HG03571 (cell line): ENCODE data around the gene CCDC141.

Experiments
- ATAC-seq: cut with Tn5 transposase; IDR thresholded peaks from one replicate; pipeline ENCODE4 v1.9.1; 2021; ENCODE audit not compliant: unreplicated experiment

Gene CCDC141

DNA sequence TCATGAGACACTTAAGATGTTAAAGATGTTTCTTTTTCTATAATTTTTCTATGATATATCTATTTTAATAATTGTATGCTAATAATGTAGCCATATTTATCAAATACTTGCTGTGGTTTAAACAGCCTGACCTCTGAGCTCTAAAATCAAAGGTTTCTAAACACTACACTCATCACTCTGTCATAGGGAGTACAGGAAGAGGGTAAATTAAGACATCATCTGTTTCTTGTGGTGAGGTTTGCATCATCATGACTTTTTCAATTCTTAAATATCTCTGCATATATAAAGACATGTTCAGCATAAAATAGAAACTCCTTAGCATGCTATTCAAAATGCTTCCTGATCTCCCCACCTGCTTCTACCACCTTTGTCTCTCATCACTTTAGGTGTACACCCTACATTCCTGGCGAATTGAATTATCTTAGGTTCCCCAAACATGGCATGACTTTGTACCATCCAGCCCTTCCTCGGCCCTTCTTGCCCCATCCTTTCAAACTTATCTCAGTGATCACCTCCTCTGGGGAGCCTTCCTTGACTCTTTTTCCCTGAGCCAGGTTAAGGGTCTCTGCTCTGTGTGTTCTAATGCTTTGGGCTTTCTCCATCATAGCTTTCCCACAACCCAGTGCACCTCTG lies 137.4 kb downstream of the CCDC141 start:
- ATAC-seq, result no peak

DNA sequence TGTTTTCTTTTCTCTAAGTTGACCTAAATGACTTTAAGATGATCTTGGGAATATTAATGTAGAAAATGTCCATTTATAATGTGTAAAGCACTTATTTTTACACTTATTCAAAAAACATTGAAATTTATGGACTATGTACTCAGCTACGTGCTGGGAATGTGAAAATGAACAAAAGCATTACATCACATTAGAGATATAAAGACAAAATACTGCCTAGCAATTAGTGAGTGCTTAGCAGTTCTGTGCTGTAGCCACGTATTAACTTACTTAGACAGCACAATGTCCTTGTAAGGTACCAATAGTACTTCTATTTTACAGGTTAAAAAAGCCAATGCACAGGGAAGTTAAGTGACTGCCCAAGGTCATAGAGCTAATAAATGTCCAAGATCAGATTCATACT lies 138.9 kb downstream of the CCDC141 start:
- no peak for ATAC-seq

DNA sequence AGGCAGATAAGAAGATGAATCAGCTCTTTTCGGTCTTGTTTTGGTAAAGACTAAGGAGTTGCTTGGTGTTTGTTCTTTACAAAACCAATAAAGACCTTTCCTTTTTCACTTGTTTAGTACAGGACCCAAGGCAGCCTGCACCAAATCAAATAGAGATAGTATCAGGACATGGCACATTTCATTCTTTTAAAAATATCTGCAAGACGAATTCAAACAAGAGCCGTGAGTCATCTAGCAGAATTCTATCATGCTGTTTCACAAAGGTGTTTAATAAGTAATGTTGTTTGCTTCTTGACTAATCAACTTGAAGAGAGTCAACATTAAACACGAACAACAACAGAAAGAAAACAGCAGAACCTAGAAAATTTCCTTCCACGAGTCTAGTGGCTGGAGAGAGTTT lies 139.9 kb downstream of the CCDC141 start:
- ATAC-seq, result no peak

DNA sequence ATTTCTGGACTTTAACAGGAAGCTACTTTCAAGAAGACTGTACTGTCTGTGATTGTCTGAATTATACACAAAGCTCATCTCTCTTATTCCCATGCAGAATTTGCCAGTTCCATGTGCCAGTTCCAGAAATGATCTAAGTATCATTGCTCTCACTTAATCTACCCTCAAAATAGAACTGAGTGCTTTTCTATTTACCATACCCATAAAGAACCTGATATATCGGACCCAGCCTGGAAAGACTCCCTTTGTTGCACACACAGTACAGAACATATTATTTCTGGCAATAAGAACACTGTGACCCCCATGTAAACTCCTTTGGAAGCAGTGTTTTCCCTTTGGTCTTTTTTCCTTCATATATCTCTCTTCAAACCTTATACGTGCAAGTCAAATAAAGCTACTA lies 140.4 kb downstream of the CCDC141 start:
- no peak for ATAC-seq

DNA sequence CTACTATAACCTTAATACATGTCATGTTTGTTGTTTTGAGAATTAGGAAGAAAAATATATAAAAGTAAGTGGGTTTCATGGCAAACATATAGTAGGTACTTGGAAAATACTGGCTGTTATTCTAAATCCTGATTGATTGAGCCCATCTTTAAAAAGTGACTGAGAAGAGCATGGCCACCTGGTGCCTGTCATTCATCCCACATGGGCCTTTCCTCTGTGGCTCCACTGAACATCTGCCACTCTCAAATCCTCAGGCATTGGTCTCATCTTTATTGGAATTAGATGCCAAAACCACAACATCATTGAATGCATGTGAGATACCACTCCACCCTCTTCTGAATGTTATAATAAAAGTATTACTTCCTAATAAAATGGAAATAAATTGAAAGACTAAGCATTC lies 141.1 kb downstream of the CCDC141 start:
- ATAC-seq, result no peak

DNA sequence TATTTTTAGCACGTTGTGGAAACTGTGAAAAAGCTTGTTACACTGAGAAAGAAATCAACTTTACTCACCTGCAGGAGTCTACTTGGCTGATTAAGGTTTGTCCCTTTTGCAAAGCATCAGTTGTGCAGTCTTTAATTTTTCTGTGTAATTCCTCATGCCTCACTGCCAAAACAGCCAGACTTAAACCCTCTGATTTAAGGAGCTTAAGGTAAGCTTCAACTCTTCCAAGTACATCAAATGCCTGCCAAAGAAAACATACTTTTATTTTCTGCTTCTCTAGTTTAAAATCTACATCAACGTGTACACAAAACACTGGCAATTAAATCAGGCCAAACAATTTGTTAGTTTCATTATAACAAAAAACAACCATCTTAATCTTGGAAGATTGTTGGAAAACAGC lies 144.7 kb downstream of the CCDC141 start:
- ATAC-seq, result no peak

DNA sequence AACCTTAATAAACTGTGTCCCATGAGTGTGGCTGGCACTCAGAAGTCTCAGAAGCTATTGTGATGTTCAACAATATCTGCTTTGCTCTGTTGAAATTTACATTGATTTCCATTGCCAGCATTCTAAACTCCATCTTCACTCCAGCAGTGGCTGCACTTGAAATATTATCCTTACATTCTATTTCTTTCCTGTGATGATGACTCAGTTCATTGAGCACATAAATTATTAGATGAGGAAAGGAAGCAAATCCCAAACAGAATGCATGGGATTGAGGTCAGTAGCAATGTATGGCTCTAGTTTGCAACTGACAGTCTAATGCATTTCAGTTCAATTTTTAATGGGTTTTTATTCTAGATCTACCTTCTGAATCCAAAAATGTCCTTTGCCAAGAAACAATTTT lies 150.3 kb downstream of the CCDC141 start:
- ATAC-seq, result no peak

DNA sequence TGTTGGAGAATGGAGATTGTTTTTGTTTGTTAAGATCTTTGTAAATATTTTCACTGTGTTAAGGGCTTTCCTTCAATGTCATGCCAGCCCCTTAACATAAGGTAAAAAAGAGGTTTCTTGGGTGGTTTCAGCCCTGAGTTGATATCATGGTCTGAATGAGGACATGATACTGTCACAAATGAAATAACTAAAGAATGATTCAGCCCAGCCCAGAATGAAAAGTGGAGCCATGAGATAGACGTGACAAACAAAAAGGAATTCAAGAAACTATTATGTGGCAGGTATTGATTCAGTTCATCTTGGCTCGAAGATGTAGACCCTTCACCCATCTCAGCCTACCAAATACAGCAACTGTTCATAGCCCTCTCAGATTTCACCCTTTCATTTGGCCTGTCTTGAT lies 154.1 kb downstream of the CCDC141 start:
- ATAC-seq, result no peak

DNA sequence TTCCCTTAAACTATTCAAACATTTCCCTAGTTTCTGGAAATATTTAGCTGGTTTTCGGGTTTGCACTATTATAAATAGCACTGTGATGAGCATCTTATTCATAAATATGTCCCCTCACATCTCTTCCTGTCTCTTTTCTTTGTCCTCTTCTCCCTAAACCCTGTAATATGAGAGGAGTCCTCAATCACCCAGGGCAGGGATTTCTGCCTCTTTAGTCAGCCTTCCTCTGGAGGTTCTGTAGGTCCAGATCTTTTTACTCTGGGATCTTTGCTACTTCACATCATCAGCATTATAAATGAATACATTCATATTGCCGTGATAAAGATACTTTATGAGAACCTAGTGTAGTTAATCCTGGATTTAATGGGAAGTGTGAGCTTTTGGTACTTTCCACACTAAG lies 154.8 kb downstream of the CCDC141 start:
- ATAC-seq, result no peak

DNA sequence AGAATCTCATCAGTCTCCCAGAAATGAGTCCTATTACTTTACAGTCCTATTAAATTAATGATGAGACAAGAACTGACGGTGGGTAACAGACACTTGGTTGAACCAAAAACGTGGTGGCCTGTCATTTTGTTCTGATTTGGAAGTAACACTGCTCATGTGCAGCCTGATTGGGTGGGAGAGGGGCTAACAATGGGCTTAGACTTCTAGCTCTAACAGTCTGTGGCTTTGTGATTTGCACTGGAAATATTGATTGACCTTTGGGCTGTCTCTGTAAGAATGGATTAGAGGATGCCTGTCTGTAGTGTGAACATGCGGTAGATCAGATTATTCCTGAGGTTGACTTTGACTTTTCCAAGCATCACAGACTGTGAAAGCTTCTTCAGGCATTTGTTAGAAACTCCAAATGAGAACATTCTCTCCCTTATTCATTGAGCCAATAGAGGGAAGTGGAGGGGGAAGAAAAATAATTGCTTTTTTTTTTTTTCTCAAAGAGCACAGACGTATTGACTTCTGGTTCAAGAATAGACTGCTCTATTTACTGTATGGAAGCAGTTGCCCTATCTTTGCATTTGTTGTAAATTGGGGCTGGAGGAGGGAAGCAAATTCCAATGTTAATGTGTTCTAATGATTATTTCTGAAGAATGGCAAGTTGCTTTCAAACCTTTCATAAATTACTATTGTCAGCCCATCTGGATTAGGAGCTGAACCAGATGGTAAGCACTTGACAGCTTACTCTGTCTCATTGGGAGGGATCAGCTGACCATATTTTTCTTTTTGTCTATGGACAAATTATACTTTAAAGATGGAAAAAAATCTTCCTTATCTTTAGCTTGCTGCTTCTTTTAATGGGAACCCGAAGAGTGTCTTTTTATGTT lies 156.9 kb downstream of the CCDC141 start:
- ATAC-seq, result no peak

DNA sequence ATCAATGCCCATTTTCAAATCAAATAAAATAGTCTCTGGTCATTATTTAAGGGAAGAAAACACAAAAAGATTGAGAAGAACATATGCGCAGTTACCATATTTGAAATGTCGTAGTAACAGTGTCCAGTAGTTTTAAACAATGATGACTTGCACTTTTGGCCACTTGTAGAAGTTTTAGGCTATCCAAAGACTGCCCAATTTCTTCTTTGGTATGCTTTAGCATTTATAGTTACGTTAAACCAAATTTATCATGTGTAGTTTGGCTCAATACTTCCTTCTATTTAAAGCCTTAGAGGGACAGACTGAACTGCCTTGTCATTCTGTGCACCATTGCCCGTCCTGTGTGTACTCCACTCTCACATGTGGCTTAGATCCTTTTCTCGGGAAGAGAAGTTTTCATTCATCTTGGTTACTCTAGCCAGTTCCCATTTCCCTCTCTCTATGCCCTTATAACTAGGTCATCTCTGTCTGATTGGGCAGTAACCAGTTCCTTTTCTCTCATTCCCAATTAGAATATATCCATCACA lies 157.9 kb downstream of the CCDC141 start:
- ATAC-seq, result no peak

DNA sequence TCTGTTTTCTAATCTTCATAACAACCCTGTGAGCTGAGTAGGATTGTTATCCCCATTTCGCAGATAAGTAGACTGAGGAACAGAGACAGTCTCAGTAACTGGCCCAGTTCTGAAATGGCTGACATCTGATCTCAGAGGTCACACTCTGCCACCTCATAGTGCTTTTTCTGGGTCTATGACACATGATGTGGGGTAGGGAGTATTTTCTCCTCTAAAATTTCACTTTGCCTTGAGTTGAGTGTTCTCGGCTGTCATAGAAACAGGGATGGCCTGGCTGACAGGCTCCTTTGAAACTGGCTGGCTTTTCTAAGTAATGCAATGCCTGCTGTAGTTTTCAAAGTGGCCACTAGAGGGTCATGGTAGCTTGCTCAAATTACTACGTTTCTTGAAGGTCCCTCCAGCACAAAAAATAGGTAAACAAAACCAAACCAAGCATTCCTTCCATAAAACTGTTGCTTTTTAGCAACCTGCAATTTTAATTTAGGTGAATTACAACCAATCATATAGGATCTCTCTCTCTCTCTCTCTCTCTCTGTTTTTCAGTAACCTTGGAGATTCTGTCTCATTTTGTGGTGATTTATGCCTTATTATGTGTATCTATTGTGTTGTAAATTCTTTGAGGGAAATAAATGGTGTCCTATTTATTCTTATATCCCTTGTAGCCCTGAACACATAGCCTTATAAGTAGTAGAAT lies 158.5 kb downstream of the CCDC141 start:
- peak; percentile 68 for ATAC-seq

DNA sequence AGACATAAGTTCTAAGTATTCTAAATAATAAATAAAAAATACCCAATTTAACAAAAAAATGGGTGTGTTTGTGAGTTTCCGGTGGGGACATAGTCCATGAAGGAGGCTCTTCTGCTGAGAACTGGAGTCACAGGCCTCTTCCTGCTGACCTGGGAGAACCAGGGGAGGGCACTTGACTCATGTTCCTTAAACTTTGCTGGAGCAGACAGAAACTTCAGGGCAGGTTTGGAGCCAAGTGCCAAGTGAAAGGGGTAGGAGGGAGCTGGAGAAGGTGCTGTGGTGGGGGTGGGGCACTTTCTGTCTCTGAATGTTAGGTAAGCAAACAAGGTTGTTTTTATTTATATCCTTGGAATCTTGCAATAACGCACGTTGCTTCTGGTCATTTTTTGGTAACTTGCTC lies 163.9 kb downstream of the CCDC141 start:
- no peak for ATAC-seq

DNA sequence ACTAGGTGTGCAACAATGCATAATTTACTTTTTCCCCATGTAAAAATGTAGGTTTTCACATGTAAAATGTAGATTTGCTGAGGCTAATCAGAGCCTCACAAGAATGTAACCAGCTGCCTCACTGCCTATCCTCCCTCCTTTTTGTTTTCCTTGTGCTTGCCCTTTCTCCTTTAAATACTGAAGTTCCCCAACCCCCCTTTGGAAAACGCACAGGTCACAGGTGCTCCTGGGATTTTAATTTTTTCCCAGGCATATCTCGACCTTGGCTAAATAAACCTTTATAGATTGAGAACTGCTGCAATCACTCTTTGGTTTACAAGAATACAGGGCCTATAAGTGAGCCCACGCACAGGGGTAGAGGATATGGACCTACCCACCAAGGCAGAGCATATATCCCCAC lies 165.5 kb downstream of the CCDC141 start:
- no peak for ATAC-seq

DNA sequence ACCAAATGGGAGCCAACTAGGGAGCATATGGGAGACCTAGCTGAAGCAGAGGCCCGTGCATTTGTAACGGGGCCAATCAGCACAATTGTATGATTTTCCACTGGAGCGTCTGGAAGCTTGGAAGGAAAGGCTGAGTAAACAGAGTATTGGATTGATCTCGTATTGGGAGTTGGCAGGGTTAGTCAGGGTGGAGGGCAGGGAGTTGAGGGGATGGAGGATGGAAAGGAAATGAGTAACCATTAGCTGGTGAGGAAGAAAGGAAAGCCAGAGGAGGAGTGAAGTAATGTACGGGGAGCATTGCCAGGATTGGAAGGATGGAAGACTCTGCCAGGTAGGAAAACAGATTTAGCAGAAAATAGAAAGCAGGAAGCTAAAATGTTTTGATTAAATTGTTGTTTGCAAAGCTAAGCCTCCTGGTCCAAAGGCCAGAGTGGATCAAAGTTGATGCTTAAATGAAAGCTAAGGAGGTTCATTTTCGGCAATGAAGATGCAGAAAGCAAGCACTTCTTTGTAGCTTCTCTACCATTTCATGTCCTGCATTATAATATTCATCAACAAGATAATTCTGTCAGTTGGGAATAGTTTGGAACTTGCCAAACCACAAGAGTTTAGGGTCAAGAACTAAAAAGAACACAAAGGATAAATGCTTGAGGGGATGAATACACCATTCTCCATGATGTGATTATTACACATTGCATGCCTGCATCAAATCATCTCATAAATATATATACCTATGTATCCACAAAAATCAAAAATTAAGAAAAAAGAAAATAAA lies 167.1 kb downstream of the CCDC141 start:
- no peak for ATAC-seq

DNA sequence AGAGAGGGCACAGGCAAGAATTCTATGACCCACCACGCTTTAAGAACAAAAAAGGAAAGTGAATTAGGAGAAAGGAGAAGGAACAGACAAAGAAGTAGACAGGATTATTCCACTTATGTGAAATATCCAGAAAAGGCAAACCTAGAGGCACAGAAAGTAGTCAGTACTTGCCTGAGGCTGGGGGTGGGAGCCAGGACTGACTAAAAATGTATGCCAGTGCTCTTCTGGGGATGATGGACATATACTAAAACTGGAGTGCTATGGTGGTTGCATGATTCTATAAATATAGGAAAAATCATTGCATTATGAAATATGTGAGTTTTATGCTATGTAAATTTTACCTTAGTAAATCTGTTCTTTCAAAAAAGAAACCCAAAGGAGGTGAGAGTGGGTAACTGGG lies 168.9 kb downstream of the CCDC141 start:
- ATAC-seq, result no peak

DNA sequence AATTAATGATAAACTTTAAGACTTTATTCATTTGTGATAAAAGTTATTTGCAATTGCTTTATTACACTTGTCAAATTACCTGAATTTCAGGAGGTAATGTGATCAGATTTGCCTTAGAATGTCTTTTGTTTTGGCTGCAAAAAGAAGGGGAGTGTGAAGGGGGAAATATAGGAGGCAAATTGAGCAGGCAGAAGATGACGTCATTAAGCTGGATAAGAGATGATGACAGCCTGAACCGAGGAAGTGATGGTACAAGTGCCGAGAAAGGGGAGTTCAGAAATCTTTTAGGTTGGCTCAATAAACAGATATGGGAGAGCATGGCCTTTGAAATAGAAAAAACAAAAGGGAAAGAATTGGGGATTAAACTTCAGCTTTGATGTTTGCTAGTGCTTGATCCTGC lies 169.7 kb downstream of the CCDC141 start:
- ATAC-seq, result no peak

DNA sequence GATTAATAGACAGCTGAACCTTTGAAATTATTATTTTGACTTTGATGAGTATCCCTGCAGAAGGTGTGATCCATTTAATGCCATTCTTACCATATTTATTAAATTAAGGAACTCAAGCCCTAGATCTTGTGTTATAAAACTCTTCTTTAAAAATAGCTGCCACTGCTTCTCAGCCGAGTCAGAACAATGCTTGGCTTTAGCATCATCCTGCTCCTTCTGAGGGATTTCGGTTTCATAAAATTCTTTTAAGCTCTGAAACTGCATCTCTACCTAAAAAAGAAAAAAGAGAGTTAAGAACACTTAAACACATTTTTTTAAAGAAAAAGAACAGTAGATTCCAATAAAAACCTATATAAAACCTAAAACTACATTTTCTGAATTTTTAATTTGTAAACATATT lies 172.1 kb downstream of the CCDC141 start:
- ATAC-seq, result no peak

DNA sequence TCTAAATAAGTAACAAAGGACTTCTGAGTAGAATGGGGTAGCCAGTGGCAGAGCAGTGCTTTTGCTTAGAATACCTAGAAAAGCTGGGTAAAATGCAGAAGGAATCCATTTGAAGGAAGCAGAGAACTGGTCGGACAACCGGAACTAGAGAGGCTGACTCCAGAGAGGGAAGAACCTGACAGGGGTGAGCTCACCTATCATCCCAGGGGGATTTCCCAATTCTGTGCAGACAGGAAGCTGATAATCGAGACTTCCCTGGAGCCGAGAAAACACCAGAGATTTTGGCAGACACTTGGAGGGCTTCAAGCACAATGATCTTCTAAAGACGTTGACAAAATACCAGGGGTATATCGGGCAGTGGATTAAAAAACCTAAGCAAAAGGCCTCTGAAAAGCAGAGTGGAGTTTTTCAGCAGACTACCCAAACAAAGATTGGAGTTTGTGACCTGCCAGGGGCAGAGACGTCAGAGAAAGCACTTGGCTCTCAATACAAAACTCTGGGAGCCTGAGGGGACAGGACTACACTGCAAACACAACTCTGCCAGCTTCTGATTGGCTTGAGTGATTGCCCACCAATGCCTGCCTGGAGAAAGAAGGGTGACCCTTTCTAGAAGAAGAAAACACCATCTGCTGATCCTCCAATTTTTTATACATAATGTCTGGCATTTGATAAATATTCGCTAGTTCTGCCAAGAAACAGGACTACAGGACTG lies 175.3 kb downstream of the CCDC141 start:
- no peak for ATAC-seq

DNA sequence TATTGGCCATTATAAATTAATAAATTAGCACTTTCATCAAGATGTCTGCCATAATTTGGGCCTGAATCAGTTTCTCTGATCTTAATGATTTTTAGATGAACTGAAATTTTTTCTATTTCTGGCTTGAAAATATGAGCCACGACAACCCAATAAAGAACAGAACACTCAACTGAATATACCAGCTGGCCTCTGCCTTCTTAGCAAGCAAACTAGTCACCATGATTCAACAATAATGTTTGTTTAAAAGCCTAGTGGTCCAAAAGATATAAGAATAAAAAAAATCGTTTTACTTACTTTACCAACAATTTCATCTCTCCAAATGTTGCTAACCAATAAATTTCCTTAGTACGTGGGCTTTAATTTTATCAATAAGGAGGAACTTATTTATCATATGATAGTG lies 176.0 kb downstream of the CCDC141 start:
- no peak for ATAC-seq
